ENCODE results near the gene CAVIN1.

DNA sequence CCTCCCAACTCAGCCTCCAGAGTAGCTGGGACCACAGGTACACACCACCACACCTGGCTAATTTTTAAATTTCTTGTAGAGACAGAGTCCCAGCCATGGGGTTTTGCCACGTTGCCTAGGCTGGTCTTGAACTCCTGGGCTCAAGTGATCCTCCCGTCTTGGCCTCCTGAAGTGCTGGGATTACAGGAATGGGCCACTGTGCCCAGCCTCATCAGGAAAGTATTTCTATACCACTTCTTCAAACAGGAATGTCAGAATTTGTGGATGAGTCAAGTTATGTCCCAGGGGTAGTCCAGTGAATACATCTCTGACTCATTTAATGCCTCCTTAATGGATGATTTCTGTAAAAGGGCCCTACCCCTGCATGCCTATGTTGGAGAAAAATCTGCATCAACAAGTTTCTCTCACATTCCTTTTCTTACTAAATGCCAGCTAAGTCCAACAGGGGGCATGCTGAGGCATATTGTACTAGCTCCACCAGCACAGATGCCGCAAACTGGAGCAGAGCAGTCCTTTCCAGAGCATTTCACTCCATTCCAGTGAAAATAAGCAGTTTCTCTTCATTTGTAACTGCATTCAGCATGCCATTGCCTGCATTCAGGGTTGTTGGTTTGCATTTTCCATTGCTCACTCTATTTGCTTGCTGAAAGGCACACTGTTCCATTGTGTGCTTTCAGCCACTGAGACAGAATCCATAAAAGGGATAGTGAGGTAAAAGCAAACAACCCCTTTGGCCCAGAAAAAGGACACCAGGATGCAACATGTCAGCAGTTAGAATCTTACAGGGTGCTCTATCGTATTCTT lies 5.3 kb upstream of the CAVIN1 start:
- TF ChIP-seq ZNF274 (IDR thresholded peaks at IDR 0.05; ENCODE audit: low read depth, low read length), result no peak
- no peak for TF ChIP-seq YY1 (IDR thresholded peaks at IDR 0.05; ENCODE audit: insufficient read depth, insufficient read length)

Data from NT2/D1 (cell line).